Epithelial cell of esophagus (primary cell): ENCODE results near the gene NOTUM.

Source experiments
- DNase-seq: peaks from one replicate; pipeline ENCODE4 v3.0.0; 2010; ENCODE audit warnings: low read depth
- H3K4me3 ChIP-seq: 2 replicates; pipeline ENCODE4 v1.5.1; 2011; ENCODE audit warnings: mild to moderate bottlenecking, low read length, control low read depth
- TF ChIP-seq, protein P1 (sequence below): IDR thresholded peaks from 2 replicates; pipeline ENCODE4 v1.5.1; 2011; ENCODE audit warnings: low read depth, mild to moderate bottlenecking, low read length, control low read depth, inconsistent platforms; ENCODE audit not compliant: insufficient read depth; ENCODE audit errors: missing control alignments

NOTUM gene

DNA sequence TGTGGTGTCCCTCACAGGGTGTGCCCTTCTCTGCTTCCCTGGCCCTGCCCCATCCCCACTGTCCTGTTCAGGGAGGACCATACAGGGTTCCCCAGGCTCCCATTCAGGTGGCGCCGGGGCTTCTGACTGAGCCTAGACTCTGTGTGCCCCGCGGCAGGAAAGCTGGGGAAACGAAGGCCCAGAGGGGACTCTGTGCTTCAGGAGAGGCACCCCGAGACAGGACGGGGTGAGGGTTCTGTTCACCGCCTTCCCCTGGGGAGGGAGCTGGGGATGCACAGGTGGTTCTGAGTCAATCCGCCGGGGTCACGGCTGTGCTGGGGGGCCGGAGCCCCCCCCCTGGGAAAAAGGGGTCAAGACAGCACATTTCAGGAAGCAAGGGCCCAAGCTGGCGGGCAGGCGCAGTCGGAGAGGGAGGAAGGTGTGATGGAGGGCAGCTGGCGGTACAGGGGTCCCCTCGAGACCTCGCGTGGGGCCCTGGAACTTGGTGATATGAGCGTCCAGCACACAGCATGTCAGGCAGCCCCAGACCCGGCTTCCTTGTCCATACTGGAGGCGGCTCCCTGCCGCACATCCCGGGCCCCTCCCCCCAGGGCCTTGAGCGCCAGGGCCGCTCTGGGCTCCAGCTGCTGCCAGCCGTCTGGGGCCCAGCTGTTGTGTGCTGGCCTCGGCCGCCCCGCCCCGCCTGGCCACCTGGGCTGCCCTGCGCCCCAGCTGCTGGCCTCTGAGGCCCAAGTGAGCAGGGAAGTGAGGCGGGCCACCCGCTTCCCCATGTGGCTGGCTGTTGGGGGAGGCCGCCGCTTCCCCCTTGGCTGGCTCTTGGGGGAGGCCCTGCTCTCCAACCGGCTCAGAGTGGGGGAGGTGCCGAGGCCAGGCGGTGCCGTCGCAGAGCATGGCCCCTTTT, 5.6 kb upstream of the NOTUM start:
- TF ChIP-seq, protein P1, sequence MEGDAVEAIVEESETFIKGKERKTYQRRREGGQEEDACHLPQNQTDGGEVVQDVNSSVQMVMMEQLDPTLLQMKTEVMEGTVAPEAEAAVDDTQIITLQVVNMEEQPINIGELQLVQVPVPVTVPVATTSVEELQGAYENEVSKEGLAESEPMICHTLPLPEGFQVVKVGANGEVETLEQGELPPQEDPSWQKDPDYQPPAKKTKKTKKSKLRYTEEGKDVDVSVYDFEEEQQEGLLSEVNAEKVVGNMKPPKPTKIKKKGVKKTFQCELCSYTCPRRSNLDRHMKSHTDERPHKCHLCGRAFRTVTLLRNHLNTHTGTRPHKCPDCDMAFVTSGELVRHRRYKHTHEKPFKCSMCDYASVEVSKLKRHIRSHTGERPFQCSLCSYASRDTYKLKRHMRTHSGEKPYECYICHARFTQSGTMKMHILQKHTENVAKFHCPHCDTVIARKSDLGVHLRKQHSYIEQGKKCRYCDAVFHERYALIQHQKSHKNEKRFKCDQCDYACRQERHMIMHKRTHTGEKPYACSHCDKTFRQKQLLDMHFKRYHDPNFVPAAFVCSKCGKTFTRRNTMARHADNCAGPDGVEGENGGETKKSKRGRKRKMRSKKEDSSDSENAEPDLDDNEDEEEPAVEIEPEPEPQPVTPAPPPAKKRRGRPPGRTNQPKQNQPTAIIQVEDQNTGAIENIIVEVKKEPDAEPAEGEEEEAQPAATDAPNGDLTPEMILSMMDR, result no peak
- H3K4me3 ChIP-seq, result no peak overlapping the region
- no peak for DNase-seq

DNA sequence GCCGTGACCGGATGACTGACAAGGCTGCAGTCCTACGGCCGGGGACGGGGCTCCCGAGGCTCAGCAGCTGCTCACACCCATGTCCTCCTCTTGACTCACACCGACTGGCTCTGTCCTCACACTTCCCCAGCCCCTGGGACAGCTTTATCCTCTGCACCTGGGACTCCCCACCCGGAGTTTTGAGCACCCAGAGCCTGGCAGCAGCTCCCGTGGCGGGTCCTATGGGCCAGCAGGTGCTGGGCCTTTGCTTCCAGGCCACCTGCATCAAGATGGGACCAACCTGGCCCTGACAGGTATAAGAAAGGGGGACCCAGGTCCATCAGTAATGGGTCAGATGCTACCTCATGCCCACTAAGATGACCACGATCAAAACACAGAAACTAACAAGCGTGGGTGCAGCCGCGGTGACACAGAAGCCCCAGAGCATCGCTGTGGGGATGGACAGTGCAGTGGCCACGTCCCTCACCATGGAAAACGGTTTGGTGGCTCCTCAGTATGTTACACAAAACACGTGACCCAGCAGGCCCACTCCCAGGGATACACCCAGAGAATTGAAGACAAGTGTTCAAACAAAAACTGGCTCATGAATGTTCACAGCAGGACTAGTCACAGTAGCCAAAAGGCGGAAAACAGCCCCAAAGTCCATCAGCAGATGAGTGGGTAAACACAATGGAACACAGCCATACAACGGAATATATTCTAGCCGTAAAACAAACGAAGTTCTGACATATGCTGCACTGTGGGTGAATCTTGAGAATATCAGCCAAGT, 3.3 kb upstream of the NOTUM start:
- TF ChIP-seq, protein P1, result no peak
- no peak overlapping the region for H3K4me3 ChIP-seq
- no peak for DNase-seq

DNA sequence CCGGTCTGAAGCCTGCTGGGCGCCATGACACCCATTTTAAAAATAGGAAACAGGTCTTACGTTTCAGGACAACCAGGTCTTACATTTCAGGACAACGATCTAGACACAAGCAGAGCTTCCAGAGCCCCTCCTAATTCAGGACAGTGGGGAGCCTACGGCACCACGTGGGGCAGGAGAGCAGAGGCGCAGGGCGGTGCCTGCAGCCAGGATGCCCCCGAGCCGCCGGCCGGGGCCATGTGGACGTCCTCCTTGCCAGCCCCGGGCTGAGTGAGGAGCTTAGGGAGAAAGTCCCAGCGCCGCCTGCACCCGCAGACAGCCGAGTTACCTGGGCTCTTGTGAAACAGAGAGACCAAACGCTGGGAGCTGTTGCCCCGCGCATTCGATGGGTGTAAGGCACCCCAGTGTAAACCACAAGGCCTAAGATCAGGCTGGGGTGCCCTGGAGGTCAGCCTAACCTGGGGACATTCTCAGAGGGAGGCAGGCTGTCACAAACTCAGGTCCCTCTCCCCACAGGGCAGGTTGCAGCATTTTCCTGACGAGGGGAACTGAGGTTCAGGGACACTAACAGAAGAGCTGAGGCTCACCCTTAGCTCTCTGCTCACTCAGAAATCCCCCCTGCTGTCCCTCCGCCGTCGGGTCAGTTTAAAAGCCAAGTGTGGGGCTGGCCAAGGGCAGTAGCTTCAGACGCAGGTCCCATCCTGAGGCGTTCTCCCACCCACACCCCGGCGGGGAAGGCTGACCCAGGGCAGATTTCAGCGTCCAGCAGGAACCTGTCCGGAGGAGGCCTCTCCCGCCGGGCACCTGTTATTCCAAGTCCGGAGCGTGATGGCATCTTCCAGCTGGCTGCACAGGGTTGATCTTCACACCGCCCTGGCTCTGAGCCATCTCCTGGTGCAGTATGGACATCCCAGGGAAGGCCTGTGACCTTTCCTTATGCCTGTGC, 1.8 kb upstream of the NOTUM start:
- H3K4me3 ChIP-seq, result no peak overlapping the region
- TF ChIP-seq, protein P1, result no peak
- no peak for DNase-seq

DNA sequence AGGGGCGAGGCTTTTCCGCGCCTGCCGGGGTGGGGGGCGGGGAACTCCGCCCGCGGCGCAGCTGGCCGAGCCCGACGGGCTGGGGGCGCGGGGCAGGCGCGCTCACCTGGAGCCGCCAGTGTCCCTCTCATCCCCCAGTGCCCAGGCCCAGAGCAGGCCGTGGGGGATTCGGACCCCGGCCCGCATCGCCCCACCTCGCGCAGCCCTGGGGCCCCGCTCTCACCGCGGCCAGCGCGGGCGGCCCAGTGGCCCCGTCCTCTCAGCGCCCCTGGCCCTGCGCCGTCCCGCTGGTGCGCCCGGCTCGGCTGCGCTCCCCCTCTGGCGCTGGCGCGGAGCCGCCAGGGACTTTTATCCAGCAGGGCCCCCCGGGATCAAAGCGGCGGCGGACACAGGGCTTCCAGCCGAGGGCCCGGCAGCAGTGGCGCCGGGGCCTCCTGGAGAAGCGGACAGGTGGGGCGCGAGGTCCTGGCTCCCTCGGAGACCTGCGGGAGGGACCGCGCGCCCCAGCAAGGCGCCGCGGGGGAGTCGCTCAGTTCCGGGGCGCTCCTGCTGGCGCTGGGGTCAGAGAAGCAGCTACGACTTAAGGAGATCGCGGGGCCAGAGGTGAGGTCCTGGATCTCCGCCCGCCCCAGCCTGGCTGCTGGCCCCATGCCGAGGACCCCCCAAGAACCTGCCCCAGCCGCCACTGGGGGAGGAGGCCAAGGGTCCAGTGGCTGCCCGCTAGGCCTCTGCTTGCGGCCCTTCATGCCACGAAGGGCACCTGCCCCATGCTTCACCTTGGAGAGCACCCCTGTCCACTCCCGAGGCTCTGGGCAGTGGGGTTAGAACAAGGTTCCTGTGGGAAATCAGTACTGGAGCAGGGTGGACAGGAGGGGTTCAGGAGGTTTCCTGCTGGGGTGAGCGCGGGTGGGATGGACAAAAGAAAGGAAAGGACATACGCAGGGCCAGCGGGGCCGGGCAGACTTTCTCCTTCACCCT, 823 bp upstream of the NOTUM start:
- TF ChIP-seq, protein P1, result no peak
- DNase-seq, result no peak
- H3K4me3 ChIP-seq, result no peak overlapping the region

DNA sequence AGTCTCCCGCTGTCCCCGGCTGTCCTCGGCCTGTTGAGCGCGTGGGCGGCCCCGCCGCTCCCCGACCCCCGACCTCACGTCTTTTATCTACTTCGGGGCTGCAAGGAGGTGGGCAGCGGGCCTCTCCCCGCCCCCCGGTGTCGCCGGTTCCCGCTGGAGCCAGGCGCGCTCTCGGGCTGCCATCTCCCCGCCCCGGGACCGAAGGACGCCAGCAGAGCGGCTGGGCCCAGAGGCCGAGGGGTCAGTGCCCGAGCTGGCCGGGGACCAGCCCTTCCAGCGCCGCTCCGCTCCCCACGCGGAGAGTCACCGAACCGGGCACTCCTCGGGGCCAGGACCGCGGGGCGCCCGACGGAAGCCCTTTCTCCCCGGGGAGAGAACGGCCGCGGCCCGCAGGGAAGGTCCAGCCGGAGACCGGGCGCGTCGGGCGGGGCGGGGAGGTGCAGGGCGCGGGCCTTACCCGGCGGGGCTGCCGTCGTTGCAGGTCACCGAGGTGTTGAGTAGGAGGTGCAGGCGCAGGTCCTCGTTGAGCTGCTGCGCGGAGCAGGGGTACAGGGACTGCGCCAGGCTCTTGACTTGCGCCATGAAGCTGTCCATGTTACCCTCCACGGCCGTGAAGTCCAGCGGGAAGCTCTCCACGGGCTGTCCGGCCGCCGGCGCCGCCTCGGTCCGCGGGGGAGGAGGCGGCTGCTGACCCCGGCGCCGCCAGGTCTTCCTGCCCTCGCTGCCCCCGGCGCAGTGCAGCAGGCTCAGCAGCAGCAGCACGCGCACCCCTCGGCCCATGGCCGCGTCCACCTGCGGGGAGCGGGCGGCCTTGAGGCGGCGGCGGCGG, 643 bp downstream of the NOTUM start:
- DNase-seq, result no peak
- TF ChIP-seq, protein P1, result no peak
- H3K4me3 ChIP-seq, result no peak overlapping the region
